HG02852 (cell line): ENCODE measurements around the gene ZFP36.
"Not testable (repeated sequence)": the region's sequence is repeated elsewhere in the genome, so short reads cannot be mapped to it uniquely, and the experiment has no call there.

Experiments
- ATAC-seq: cut with Tn5 transposase; IDR thresholded peaks from one replicate; pipeline ENCODE4 v1.9.1; 2021; ENCODE audit warnings: mild to moderate bottlenecking, moderate library complexity; ENCODE audit not compliant: unreplicated experiment

Gene ZFP36

DNA sequence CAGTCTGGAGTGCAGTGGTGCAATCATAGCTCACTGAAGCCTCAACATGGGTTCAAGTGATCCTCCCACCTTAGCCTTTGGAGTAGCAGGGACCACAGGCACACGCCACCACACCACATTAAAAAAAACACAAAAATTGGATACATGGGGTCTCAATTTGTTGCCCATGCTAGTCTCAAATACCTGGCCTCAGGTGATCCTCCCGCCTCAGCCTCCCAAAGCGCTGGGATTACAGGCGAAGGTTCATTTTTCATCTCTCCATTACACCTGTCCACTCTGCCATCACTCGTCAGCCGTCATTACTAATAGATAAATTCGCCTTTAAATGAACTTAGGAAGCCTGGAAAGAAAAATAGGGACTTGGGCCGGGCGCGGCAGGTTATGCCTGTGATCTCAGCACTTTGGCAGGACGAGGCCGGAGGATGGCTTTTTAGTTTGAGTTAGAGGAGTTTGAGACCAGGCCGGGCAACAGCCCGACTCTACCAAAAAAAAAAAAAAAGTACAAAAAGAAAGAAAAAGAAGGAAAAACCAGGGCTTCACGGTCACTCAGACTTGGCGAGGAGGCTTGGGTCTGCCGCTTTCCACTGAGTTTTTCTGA lies 38.0 kb downstream of the ZFP36 start:
- no peak for ATAC-seq

DNA sequence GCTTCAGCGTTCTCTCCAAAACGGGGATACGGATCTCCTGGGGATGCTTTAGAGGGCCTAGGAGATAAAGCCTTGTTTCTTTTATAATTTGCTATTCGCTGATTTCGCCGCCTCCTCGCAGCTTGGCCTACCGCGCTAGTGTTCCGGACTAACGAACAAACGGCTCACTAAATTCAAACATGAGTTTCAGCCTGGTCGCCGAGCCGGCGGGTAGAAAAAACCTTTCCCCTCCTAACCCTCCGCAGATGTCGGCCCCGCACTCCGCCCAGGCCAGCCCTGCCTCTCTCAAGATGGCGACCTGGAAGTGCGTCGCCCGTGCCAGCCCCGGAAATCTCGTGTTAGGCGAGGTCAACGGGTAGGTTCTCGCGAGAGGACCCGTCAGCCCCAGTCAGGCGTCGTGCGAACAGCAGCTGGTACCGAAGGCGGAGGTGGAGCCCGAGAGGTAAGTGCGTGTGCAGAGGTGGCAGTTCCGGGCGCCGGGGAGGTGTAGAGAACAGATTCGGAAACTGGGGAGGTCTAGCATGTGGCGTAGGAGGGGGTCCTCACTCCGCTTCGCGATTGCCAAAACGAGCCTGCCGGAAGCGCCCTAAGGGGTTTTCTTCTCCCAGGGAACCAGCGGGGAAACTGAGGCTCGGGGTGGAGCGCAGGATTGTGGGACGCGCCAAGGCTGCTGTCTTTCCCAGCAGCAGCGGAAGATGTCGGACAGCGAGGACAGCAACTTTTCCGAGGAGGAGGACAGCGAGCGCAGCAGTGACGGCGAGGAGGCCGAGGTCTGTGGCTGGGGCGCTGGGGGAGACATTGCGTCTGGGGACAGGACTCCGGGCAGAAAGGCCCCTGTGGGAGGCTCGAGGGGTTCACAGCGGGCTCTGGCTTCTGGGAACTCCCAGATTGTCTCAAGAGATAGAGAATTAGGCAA lies 38.8 kb downstream of the ZFP36 start, which contains the start of gene SUPT5H:
Gene SUPT5H, plus strand, starts transcription at position 387 of the 916 bp plus-strand sequence. Its CDS starts 309 bp downstream, at position 696.
- ATAC-seq = peak; percentile 83

DNA sequence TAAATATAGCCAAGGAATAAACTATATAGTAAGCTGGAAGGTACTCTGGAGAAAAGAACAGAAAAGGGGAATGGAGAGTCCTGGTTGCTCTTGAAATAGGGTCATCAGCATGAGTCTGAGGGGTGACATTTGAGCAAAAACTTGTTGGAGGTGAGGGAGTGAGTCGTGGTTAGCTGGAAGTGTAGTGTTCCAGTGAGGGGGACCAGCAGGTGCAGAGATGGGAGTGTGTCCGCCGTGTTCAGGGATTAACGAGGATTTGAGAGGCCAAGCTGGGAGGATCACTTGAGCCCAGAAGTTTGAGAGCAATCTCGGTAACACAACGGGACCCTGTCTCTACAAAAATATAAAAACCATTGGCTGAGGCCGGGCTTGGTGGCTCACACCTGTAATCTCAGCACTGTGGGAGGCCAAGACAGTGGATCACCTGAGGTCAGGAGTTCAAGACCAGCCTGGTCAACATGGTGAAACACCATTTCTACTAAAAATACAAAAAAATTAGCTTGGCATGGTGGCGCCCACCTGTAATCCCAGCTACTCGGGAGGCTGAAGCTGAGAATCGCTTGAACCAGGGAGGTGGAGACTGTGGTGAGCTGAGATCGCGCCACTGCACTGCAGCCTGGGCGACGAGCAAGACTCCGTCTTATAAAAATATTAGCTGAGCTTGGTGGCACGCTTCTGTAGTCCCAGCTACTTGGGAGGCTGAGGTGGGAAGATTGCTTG lies 39.9 kb downstream of the ZFP36 start:
- no peak for ATAC-seq

DNA sequence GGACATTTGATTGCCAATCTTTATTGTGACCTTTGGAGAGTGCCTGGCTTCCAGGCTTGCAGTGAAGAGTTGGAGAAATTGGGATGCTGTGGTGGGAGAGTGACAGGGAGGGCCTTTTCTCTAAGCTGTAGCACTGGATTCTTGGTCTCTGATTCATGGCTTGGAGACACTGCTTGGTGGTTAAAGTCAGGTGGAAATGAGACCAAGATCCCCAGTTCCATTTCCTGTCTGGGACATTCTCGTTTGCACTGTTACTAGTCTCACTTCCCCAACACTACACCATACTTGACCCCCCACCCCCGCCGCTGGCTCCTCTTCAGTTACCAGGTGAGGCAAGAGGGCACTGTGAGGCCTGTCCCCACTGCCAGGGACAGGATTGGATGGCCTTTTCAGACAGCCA lies 41.6 kb downstream of the ZFP36 start:
- ATAC-seq = no peak

DNA sequence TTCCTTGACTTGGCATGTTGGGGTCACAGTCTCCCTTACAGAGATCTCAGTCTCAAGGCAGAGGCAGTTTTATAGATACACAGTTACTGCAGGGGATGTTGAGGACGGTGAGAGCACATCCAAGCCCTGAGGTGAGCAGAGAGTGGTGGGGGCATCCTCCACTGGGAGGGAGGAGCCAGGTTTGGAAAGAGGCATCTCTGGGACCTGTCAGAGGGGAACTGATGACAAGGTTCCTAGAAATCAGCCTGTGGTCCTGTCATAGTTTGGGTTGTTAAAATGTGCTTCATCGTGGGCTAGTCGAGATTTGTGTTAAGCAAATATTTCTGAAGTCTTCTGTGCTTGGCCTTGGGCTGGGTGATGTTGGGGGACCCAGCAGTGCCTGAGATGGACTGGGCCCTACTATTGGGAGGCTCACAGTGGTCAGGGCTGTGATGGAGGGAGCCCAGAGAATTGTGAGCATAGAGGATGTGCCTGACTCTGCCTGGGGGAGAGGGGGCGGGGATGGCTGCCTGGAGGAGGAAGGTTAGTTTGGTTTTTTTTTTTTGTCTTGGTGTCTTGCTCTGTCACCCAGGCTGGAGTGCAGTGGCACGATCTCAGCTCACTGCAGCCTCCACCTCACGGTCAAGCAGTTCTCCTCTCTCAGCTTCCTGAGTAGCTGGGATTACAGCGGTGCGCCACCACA lies 42.6 kb downstream of the ZFP36 start:
- ATAC-seq = no peak

DNA sequence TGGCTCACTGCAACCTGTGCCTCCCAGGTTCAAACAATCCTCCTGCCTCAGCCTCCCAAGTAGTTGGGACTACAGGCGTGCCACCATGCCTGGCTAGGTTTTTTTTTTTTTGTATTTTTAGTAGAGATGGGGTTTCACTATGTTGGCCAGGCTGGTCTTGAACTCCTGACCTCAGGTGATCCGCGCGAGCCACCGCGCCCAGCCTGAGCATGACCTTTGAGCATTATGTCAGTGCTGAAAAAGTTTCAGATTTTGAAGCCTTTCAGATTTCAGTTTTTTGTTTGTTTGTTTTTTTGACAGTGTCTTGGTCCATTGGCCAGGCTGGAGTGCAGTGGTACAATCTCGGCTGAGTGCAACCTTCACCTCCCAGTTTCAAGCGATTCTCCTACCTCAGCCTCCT lies 44.6 kb downstream of the ZFP36 start:
- not testable (repeated sequence) for ATAC-seq
